Muscle of leg (tissue), 11 donors: ENCODE measurements around the gene DYRK1A. TPM values are rescaled to one million over a fixed set of nuclear protein-coding genes. Genes with fewer than 3 reads are reported as not detected.
A peak's percentile ranks its signal among the peaks of the same experiment; 100 is the strongest.

Source experiments
- DNase-seq: peaks from one replicate; pipeline ENCODE4 v3.0.0; 2013
- H3K27ac ChIP-seq: one replicate; pipeline ENCODE4 v1.5.1; 2013; ENCODE audit warnings: mild to moderate bottlenecking, low read length, control low read depth
- H3K27me3 ChIP-seq: one replicate; pipeline ENCODE4 v1.6.1; 2013; ENCODE audit warnings: low read length; ENCODE audit not compliant: control insufficient read depth, insufficient read depth
- H3K36me3 ChIP-seq: one replicate; pipeline ENCODE4 v1.6.1; 2013; ENCODE audit warnings: low read length; ENCODE audit not compliant: control insufficient read depth, insufficient read depth
- H3K4me1 ChIP-seq: one replicate; pipeline ENCODE4 v1.6.1; 2013; ENCODE audit warnings: low read length; ENCODE audit not compliant: control insufficient read depth, insufficient read depth
- H3K4me3 ChIP-seq: one replicate; pipeline ENCODE4 v1.5.1; 2013; ENCODE audit warnings: low read length, control low read depth
- H3K9me3 ChIP-seq: replicated peaks from 2 replicates; pipeline ENCODE4 v1.6.1; 2013; ENCODE audit warnings: low read depth, low read length; ENCODE audit not compliant: control insufficient read depth
- WGBS: methylation state at CpG from one replicate; pipeline ENCODE4 v1.1.5; 2013; ENCODE audit warnings: missing lambda C conversion rate; ENCODE audit not compliant: insufficient coverage; 5-methylcytosine and 5-hydroxymethylcytosine counted together
- polyA plus RNA-seq, 8 donors: library from polyadenylated mRNA; unstranded; fragments of 120-200 nt; gene quantifications; one replicate each; pipeline versions ENCODE4 v1.2.1 to v1.2.3, GENCODE V29; 2013; ENCODE audit warnings: inconsistent platforms in 1 of 8, low replicate concordance in 1 of 8; ENCODE audit not compliant: insufficient read length in 8 of 8, insufficient read depth in 1 of 8
- total RNA-seq: library from RNA; stranded (reverse); fragments of 120-200 nt; gene quantifications from one replicate; pipeline ENCODE4 v1.2.4, GENCODE V29; 2013

DYRK1A gene
- total and polyA plus RNA-seq, 9 donors: 40.5 to 64.7 (median 51.2) TPM

- DNase-seq: peak; percentile 55
- peaks cover 23% of the 10 kb centered on the region for H3K4me1 ChIP-seq
- H3K9me3 ChIP-seq: peaks cover 9% of the 10 kb centered on the region
- H3K36me3 ChIP-seq: no peaks in the 10 kb centered on the region
- peak overlapping the region; percentile 85 for H3K27ac ChIP-seq
- WGBS: 20% methylated on average over 8 of the region's 13 CpGs
- H3K27me3 ChIP-seq: peaks cover 8% of the 10 kb centered on the region
- H3K4me3 ChIP-seq: no peak overlapping the region
These were observed 164.4 kb downstream of the DYRK1A start for GRCh38 chr21:37530901-37531351.

GRCh38 chr21:37531431-37531932, 164.9 kb downstream of the DYRK1A start:
- DNase-seq: peak; percentile 48
- no peak overlapping the region for H3K4me3 ChIP-seq
- peaks cover 23% of the 10 kb centered on the region for H3K4me1 ChIP-seq
- WGBS: 41% methylated on average over 7 of the region's 13 CpGs
- H3K36me3 ChIP-seq: no peaks in the 10 kb centered on the region
- peaks cover 10% of the 10 kb centered on the region for H3K9me3 ChIP-seq
- peak overlapping the region; percentile 85 for H3K27ac ChIP-seq
- peaks cover 8% of the 10 kb centered on the region for H3K27me3 ChIP-seq

- no peak for DNase-seq
- H3K4me3 ChIP-seq: no peak overlapping the region
- 59% methylated on average over 10 of the region's 20 CpGs for WGBS
- H3K36me3 ChIP-seq: no peaks in the 10 kb centered on the region
- H3K9me3 ChIP-seq: peaks cover 14% of the 10 kb centered on the region
- no peak overlapping the region for H3K27ac ChIP-seq
- peaks cover 23% of the 10 kb centered on the region for H3K4me1 ChIP-seq
- H3K27me3 ChIP-seq: peaks cover 8% of the 10 kb centered on the region
These were observed 166.6 kb downstream of the DYRK1A start for GRCh38 chr21:37532868-37533780.

- Histone ChIP-seq H3K9me3 (peaks cover 16% of the 10 kb centered on the region), H3K27ac (no peak overlapping the region), H3K36me3 (no peaks in the 10 kb centered on the region), H3K27me3 (peaks cover 8% of the 10 kb centered on the region), H3K4me1 (peaks cover 23% of the 10 kb centered on the region), H3K4me3 (no peak overlapping the region)
- WGBS: 65% methylated on average over 3 of the region's 3 CpGs
- DNase-seq: no peak
These were observed 167.9 kb downstream of the DYRK1A start for GRCh38 chr21:37534431-37534830.

- no peak for DNase-seq
- WGBS: 71% methylated on average over 1 of the region's 3 CpGs
- Histone ChIP-seq H3K9me3 (peaks cover 16% of the 10 kb centered on the region), H3K36me3 (no peaks in the 10 kb centered on the region), H3K4me3 (no peak overlapping the region), H3K27ac (no peak overlapping the region), H3K27me3 (peaks cover 8% of the 10 kb centered on the region), H3K4me1 (peaks cover 23% of the 10 kb centered on the region)
These were observed 168.6 kb downstream of the DYRK1A start for GRCh38 chr21:37535130-37535529.

GRCh38 chr21:37535672-37536071, 169.1 kb downstream of the DYRK1A start:
- peaks cover 8% of the 10 kb centered on the region for H3K27me3 ChIP-seq
- no peak for DNase-seq
- H3K9me3 ChIP-seq: peaks cover 16% of the 10 kb centered on the region
- no peaks in the 10 kb centered on the region for H3K36me3 ChIP-seq
- no peak overlapping the region for H3K27ac ChIP-seq
- 92% methylated on average over 7 of the region's 7 CpGs for WGBS
- no peak overlapping the region for H3K4me3 ChIP-seq
- H3K4me1 ChIP-seq: peaks cover 18% of the 10 kb centered on the region

- peaks cover 7% of the 10 kb centered on the region for H3K4me1 ChIP-seq
- no peak overlapping the region for H3K27ac ChIP-seq
- DNase-seq: no peak
- peaks cover 6% of the 10 kb centered on the region for H3K27me3 ChIP-seq
- WGBS: 25% methylated on average over 1 of the region's 8 CpGs
- H3K4me3 ChIP-seq: no peak overlapping the region
- H3K9me3 ChIP-seq: peaks cover 16% of the 10 kb centered on the region
- no peaks in the 10 kb centered on the region for H3K36me3 ChIP-seq
These were observed 170.2 kb downstream of the DYRK1A start for GRCh38 chr21:37536616-37537278.

GRCh38 chr21:37537391-37537996, 170.9 kb downstream of the DYRK1A start:
- no peak for DNase-seq
- Histone ChIP-seq H3K4me3 (no peak overlapping the region), H3K9me3 (peaks cover 16% of the 10 kb centered on the region), H3K27ac (no peak overlapping the region), H3K4me1 (peaks cover 6% of the 10 kb centered on the region), H3K36me3 (no peaks in the 10 kb centered on the region), H3K27me3 (peaks cover 6% of the 10 kb centered on the region)
- WGBS: no CpG with 5 or more reads among the region's 4 CpGs

GRCh38 chr21:37538971-37539590, 172.5 kb downstream of the DYRK1A start:
- DNase-seq: no peak
- Histone ChIP-seq H3K36me3 (no peaks in the 10 kb centered on the region), H3K27ac (no peak overlapping the region), H3K4me1 (no peaks in the 10 kb centered on the region), H3K27me3 (peaks cover 2% of the 10 kb centered on the region), H3K9me3 (peaks cover 16% of the 10 kb centered on the region), H3K4me3 (no peak overlapping the region)
- WGBS: no CpG with 5 or more reads among the region's 5 CpGs
